Measurements from ENCODE around the gene ARL5B.

DNA sequence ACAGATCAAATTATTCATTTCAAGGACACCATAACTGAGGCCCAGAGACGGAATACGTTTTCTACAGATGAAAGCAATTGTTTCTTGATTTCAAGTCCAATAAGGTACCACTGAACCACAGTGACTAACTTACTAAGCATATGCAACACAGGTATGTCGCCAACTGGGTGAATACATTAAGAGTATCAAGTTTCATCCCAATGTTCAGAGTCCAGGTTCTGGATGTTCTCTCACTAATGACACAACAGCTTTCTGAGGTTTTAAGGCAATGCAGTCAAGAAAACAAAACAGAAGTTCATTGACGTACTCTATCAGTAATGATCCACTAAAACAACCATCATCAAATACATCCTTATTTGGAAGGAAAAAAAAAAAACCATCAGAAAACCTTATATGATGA, 43.6 kb upstream of the ARL5B start:
- TF ChIP-seq, protein P1, sequence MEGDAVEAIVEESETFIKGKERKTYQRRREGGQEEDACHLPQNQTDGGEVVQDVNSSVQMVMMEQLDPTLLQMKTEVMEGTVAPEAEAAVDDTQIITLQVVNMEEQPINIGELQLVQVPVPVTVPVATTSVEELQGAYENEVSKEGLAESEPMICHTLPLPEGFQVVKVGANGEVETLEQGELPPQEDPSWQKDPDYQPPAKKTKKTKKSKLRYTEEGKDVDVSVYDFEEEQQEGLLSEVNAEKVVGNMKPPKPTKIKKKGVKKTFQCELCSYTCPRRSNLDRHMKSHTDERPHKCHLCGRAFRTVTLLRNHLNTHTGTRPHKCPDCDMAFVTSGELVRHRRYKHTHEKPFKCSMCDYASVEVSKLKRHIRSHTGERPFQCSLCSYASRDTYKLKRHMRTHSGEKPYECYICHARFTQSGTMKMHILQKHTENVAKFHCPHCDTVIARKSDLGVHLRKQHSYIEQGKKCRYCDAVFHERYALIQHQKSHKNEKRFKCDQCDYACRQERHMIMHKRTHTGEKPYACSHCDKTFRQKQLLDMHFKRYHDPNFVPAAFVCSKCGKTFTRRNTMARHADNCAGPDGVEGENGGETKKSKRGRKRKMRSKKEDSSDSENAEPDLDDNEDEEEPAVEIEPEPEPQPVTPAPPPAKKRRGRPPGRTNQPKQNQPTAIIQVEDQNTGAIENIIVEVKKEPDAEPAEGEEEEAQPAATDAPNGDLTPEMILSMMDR (IDR thresholded peaks at IDR 0.05): no peak
- TF ChIP-seq POLR2AphosphoS5 (IDR thresholded peaks at IDR 0.05) (no peak), POLR2A (IDR thresholded peaks at IDR 0.05) (no peak), EP300 (IDR thresholded peaks at IDR 0.05) (no peak)

Data from stomach (tissue), 4 donors.